ENCODE results near the gene PARP11.

Gene PARP11

DNA sequence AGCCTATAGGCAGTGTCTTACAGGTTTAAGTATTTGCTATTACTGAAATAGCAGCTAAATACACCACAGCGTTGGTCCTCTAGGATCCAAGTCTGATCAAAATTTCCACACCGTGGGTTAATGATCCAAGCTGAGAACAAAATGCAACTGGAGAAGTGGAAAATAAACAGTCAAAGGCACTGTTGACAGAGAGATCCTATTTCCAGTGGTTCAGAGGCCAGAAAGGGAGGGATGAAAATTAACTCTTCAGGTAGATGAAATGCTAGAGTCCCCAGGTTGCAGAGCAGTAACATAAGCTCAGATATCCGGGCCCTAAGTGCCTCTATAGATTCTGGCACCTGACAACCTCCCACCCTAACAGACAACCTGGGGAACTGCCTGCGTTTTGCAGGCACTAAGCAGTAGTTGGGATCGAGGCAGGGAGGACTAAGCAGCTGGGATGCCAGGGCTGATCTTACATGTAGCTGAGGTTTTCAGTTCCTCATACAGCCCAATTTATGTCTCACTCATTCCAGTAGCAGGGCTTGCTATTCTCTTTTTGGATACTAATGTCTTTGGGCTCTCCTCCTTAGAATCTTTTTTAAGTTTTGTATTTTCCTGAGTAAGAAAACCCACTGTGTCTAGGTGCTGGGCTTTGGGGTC is 77.6 kb downstream of the PARP11 start:
- Histone ChIP-seq H3K27me3 (ENCODE audit: low read depth, low read length) (no peaks in the 10 kb centered on the region), H3K27ac (ENCODE audit: low read length) (no peak overlapping the region), H3K36me3 (replicated peaks; ENCODE audit: low read depth, low read length) (no peaks in the 10 kb centered on the region), H3K4me3 (ENCODE audit: low read length) (no peak overlapping the region), H3K79me2 (ENCODE audit: low read length) (no peaks in the 10 kb centered on the region), H3K4me2 (ENCODE audit: low read length) (peak overlapping the region; percentile 33), H2AFZ (ENCODE audit: low read depth, low read length) (no peak overlapping the region), H4K20me1 (ENCODE audit: insufficient read depth, low read length) (no peaks in the 10 kb centered on the region), H3K4me1 (ENCODE audit: low read length) (peaks cover 20% of the 10 kb centered on the region), H3K9me3 (ENCODE audit: insufficient read depth, low read length) (no peaks in the 10 kb centered on the region), H3K9ac (ENCODE audit: low read length) (no peak overlapping the region)
- TF ChIP-seq, protein P1, sequence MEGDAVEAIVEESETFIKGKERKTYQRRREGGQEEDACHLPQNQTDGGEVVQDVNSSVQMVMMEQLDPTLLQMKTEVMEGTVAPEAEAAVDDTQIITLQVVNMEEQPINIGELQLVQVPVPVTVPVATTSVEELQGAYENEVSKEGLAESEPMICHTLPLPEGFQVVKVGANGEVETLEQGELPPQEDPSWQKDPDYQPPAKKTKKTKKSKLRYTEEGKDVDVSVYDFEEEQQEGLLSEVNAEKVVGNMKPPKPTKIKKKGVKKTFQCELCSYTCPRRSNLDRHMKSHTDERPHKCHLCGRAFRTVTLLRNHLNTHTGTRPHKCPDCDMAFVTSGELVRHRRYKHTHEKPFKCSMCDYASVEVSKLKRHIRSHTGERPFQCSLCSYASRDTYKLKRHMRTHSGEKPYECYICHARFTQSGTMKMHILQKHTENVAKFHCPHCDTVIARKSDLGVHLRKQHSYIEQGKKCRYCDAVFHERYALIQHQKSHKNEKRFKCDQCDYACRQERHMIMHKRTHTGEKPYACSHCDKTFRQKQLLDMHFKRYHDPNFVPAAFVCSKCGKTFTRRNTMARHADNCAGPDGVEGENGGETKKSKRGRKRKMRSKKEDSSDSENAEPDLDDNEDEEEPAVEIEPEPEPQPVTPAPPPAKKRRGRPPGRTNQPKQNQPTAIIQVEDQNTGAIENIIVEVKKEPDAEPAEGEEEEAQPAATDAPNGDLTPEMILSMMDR (IDR thresholded peaks at IDR 0.05; ENCODE audit: low read depth, low read length), result no peak
- no peak for TF ChIP-seq EZH2phosphoT487 (IDR thresholded peaks at IDR 0.05; ENCODE audit: low read depth)

DNA sequence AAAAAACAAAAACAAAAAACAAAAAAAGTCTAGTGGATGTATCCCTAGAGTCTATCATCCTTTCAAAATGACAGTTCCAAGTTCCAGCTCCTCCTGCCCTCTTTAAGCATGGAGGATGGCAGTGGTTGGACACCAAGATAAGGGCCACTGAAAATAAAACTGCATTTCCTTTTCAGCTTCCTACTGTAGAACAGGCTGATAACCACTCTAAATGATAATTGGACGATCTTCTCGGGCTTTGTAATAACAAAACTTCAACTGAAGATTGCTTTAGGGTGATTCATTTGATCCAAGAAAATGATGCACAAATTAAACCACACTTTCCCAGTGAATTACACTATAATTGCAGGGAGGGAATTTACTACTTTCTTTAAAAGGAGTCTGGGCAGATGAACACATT is 78.1 kb downstream of the PARP11 start:
- Histone ChIP-seq H3K27ac (ENCODE audit: low read length) (no peak overlapping the region), H3K9ac (ENCODE audit: low read length) (no peak overlapping the region), H3K79me2 (ENCODE audit: low read length) (no peaks in the 10 kb centered on the region), H3K4me3 (ENCODE audit: low read length) (no peak overlapping the region), H3K27me3 (ENCODE audit: low read depth, low read length) (no peaks in the 10 kb centered on the region), H3K4me1 (ENCODE audit: low read length) (peaks cover 16% of the 10 kb centered on the region), H3K4me2 (ENCODE audit: low read length) (no peak overlapping the region), H4K20me1 (ENCODE audit: insufficient read depth, low read length) (no peaks in the 10 kb centered on the region), H2AFZ (ENCODE audit: low read depth, low read length) (no peak overlapping the region), H3K36me3 (replicated peaks; ENCODE audit: low read depth, low read length) (no peaks in the 10 kb centered on the region), H3K9me3 (ENCODE audit: insufficient read depth, low read length) (no peaks in the 10 kb centered on the region)
- no peak for TF ChIP-seq EZH2phosphoT487 (IDR thresholded peaks at IDR 0.05; ENCODE audit: low read depth)
- TF ChIP-seq, protein P1 (IDR thresholded peaks at IDR 0.05; ENCODE audit: low read depth, low read length), result no peak

DNA sequence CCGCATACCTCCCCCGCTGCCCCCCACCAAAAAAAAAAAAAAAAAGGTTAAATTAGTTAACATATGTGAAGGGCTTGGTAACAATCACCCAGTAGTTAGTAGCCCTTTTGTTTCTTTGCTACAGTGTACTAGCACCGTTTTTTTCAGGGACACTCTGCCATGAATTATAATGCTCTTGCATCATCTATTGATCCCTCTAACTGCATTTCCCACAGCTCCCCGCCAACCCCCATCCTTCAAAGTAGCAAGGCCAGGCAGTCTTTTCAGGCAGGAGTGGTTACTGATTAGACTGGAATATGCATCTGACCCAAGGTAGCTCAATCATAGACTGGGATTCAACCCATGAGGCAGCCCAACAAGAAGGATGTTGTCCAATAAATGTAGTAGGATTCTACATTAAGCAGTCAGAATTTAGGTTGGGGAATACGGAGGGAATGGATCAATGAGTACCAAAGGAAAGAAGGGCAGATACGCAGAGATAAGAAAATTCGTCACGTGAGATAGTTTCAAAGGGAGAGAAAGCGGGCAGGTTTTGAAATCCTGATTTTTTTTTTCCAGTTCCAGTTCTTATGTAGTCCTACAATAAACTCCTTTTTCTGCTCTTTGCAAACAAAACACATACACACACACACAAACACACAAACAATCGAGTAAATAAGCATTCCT is 80.4 kb downstream of the PARP11 start:
- Histone ChIP-seq H3K27ac (ENCODE audit: low read length) (no peak overlapping the region), H3K9me3 (ENCODE audit: insufficient read depth, low read length) (no peaks in the 10 kb centered on the region), H3K4me3 (ENCODE audit: low read length) (no peak overlapping the region), H4K20me1 (ENCODE audit: insufficient read depth, low read length) (no peaks in the 10 kb centered on the region), H3K27me3 (ENCODE audit: low read depth, low read length) (no peaks in the 10 kb centered on the region), H3K4me1 (ENCODE audit: low read length) (peaks cover 16% of the 10 kb centered on the region), H3K79me2 (ENCODE audit: low read length) (no peaks in the 10 kb centered on the region), H3K4me2 (ENCODE audit: low read length) (no peak overlapping the region), H3K9ac (ENCODE audit: low read length) (no peak overlapping the region), H2AFZ (ENCODE audit: low read depth, low read length) (no peak overlapping the region), H3K36me3 (replicated peaks; ENCODE audit: low read depth, low read length) (no peaks in the 10 kb centered on the region)
- TF ChIP-seq, protein P1 (IDR thresholded peaks at IDR 0.05; ENCODE audit: low read depth, low read length), result no peak
- no peak for TF ChIP-seq EZH2phosphoT487 (IDR thresholded peaks at IDR 0.05; ENCODE audit: low read depth)

DNA sequence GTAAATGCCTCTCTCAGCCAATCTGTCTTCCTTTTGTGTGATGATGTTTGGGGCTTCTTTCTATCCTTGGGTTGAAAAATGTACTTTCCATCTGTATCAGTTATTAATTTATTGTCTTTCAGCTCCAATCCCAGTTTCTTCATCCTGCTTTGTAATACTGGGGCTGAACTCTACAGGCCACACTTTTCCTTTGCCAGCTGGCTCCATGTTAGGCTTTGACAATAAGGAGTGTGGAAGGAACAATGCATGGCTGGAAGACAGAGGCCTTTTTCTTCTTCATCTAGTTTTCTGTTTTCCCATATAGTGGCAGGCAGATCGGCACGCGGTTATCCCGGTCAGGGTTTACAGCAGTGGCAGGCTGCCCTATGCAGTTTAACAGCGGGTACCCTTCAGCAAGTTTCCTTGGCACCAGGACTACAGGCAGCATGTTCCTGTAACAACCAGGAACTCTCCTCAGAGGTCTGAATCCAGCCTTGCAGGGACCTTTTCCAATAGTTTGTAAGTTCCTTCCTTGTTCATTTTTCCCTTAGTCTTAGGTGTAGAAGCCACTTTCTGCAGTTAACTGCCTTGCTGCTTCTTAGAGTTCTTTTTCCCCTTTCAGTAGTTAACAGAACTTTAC is 81.8 kb downstream of the PARP11 start:
- Histone ChIP-seq H3K9ac (ENCODE audit: low read length) (no peak overlapping the region), H3K4me3 (ENCODE audit: low read length) (no peak overlapping the region), H3K27ac (ENCODE audit: low read length) (no peak overlapping the region), H3K4me2 (ENCODE audit: low read length) (no peak overlapping the region), H3K36me3 (replicated peaks; ENCODE audit: low read depth, low read length) (no peaks in the 10 kb centered on the region), H3K79me2 (ENCODE audit: low read length) (no peaks in the 10 kb centered on the region), H3K4me1 (ENCODE audit: low read length) (peaks cover 14% of the 10 kb centered on the region), H4K20me1 (ENCODE audit: insufficient read depth, low read length) (no peaks in the 10 kb centered on the region), H2AFZ (ENCODE audit: low read depth, low read length) (no peak overlapping the region), H3K9me3 (ENCODE audit: insufficient read depth, low read length) (no peaks in the 10 kb centered on the region), H3K27me3 (ENCODE audit: low read depth, low read length) (no peaks in the 10 kb centered on the region)
- TF ChIP-seq EZH2phosphoT487 (IDR thresholded peaks at IDR 0.05; ENCODE audit: low read depth), result no peak
- TF ChIP-seq, protein P1 (IDR thresholded peaks at IDR 0.05; ENCODE audit: low read depth, low read length), result no peak
